Activated T-helper 9 cell treated with anti-CD3 and anti-CD28 coated beads, Interleukin-2, amount 50 U/mL, for 16 hours (primary cell): Measurements from ENCODE around the gene CBFA2T2.

Source experiments
- DNase-seq: peaks from one replicate; pipeline ENCODE4 v3.0.0-alpha.2; 2020; ENCODE audit warnings: low read depth

Gene CBFA2T2

DNA sequence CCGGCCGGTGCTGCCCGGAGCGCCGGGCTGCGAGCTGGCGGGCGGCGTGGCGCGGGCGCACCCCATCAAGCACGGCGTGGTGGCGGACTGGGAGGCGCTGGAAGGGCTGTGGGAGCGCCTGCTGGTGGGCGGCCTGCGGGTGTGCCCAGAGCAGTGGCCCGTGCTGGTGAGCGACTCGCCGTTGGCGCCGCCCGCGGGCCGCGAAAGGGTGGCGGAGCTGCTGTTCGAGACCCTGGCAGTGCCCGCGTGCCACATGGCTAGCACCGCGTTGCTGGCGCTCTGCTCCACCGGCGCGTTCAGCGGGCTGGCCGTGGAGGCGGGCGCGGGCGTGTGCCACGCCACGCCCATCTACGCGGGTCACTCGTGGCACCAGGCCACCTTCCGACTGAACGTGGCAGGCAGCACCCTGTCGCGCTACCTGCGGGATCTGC, 177.4 kb downstream of the CBFA2T2 start:
- peak; percentile 33 for DNase-seq

- DNase-seq: peak; percentile 72
These were observed 178.0 kb downstream of the CBFA2T2 start for GRCh38 chr20:33667676-33668465.

DNA sequence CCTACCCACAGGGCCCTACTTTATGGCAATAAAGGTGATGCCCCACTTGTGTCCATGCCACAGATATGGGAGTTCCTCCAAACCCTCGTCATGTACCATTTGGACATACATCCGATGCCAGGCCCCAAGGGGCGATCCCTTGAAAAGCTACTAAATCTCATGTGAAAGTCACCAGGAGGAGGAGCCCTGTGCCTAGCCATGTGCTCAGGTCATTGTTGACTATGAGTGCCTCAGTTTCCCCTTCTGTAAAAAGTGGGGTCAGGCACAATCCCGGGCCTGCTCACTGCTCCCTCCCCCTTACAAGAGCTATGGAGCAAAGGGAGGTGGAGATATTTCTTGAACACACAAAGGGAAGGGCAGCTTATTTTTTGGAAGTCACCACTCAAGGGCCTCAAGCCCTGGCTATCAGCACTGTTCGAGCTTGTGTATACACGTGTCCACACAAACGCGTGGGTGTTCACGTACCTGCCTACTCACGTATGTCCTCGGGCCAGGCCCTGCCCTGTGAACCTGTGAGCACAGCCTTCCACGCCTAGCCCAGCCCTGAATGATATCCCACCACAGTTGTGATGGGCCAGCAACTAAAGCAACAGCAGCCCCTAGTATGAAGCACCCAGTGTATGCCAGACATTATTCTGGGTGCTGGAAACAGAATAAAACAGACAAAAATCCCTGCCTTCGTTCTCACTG, 178.7 kb downstream of the CBFA2T2 start:
- no peak for DNase-seq

GRCh38 chr20:33669224-33669623, 179.3 kb downstream of the CBFA2T2 start:
- no peak for DNase-seq

DNA sequence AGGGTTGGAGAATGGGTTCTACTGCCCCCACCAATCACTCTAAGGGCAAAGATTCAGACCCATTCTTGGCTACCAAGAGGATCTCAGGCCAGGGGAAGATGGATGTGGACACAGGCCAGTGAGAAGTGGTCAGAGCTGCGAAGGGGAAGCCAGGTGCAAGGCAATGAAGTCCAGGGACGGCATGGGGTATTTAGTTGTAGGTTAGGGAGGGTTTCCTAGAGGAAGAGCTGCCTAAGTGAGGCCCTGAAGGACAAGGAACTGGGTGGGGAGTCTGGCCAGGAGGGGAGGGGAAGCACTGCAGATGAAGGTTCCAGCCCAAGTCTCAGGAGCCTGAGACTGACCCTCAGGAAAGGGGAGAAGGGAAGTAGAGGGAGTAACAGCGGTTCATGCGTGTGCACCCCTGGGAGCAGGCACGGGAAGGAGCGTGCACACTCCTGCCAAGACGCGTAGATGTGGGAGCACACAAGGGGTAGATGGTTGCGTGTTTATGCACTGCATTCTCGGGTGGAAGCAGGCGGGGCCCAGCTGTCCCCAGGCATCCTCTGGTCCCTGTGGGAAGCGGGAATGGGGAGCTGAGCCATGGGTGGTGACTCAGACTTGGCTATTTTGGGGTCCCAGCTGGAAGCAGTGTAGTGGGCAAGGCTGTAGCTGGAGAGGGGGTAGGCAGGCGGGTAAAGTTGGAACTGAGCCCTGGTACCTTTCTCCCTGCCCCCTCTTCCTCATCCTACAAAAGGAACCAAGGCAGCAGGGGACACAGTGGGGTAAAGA, 180.2 kb downstream of the CBFA2T2 start:
- DNase-seq: no peak

- DNase-seq: no peak
These were observed 181.0 kb downstream of the CBFA2T2 start for GRCh38 chr20:33670715-33671499.

- no peak for DNase-seq
These were observed 181.8 kb downstream of the CBFA2T2 start for GRCh38 chr20:33671573-33672288.

- DNase-seq: no peak
These were observed 182.7 kb downstream of the CBFA2T2 start for GRCh38 chr20:33672426-33673113.

DNA sequence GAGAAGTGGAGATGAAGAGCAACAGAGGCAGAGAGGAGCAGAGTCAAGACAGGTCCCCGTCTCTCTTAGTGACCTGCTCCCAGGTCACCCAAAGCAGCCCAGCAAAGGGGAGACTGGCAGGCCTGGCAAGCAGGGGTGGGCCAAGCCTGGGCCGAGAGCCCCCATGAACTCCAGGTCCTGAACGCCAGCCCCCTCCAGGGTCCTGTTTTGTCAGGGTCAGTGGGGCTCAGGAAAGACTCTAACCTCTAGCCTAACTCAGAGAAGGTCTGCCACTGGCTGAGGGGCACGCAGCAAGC, 183.2 kb downstream of the CBFA2T2 start:
- DNase-seq: no peak

DNA sequence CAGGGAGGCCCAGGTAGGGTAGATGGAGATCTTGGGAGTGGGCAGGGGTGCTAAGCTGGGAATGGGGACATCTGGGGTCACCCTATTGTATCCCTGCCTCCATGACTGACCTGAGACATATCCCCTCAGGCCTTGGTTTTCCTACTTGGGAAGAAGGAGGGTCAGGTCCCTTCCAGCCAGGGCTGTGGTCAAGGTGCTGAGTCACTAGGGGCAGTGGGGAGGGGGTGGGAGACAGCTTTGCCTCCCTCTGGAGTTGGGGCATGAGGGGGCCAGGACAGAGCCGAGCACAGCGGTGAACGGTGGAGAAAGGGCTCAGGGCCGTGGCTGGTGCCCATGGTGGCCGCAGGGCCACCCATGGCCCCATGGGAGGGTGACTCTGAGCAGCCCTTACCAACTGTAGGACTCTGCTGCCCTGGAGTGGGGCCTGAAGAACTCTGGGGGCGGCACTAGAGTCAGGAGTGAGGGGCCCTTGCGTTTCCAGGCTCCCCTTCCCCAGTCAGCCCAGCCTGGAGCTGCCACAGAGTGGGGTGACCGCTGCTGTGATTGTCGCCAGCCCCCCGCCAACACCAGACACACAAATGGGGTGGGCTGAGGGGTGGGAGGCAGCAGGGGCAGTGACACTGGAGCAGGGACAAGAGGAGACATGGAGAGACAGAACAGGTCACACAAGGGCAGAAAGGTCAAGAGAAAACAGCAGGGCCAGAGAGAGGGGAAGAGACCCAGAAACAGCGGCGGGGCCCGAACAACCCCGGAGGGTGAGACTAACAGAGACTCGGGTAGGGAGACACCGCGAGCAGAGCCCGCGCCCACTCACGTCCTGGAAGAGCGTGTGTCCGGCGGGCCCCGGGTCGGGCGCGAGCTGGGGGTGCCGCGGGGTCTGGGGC, 183.8 kb downstream of the CBFA2T2 start:
- DNase-seq: no peak

- peak; percentile 52 for DNase-seq
These were observed 184.6 kb downstream of the CBFA2T2 start, which contains the start of gene NECAB3 for GRCh38 chr20:33674294-33675135. Gene NECAB3 (minus strand): TSS chr20:33674428. CDS start chr20:33674352, 76 bp downstream.

- no peak for DNase-seq
These were observed 185.5 kb downstream of the CBFA2T2 start for GRCh38 chr20:33675136-33675959.

DNA sequence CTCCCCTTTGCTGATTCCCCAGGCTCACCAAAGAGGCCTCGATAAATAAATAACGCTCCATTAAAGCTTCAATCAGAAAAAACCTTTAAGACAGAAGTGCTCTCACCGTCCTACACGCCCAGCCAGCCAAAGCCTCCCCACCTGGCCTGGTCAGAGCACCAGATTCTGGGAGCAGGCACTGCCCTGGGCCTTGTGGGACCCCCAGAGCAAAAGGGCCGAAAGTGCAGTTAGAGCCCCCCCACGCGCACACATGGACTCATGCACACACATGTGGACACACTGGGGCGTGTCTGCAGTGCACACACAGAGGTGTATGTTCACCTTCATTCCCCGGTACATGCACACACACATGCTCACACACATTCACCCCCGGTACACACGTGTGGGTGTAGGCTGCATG, 186.2 kb downstream of the CBFA2T2 start:
- no peak for DNase-seq

DNA sequence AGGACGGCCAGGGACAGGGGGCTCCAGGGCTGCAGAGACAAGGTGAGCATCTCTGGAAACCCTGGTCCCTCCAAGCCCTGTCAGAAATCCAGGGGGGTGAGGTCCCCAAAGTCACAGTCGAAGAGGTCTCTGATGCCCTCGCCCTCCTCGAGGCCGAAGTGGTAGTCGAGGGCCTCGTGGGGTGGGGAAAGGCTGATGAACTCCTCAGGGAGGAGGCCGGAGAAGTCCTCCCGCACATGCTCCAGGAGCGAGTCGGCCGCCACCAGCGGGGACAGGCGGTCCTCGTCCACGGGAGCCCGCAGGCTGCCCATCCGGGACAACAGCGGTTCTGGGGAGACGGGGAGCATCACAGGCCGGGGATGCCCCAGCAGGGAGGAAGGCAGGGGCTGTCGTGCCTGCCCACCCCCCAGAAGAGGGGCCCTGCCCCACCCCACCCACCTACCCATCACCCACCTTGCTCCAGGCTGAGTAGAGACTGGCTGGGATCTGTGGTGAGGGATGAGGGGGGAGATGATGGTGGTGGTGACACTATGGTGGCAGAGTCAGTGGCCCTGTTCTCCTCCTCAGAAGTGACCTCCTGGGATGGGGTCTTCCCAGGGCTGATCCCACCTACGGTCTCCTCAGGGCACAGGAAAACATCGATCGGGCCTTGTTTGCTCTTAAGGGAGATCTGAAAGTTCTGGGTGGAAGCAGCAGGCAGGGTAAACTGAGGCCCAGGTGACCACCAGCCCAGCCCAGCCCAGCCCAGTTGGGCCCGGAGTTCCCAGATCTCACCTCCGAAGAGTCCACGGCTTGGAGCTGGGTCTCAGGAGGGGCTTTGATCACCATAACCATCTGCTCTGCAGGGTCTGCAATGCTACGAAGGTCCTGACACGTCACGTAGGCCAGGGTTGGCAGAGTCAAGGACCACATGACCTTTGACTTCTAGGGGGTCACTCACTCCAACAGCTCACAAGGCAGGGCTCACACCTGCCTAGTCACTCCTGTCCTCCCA, 187.1 kb downstream of the CBFA2T2 start:
- no peak for DNase-seq

DNA sequence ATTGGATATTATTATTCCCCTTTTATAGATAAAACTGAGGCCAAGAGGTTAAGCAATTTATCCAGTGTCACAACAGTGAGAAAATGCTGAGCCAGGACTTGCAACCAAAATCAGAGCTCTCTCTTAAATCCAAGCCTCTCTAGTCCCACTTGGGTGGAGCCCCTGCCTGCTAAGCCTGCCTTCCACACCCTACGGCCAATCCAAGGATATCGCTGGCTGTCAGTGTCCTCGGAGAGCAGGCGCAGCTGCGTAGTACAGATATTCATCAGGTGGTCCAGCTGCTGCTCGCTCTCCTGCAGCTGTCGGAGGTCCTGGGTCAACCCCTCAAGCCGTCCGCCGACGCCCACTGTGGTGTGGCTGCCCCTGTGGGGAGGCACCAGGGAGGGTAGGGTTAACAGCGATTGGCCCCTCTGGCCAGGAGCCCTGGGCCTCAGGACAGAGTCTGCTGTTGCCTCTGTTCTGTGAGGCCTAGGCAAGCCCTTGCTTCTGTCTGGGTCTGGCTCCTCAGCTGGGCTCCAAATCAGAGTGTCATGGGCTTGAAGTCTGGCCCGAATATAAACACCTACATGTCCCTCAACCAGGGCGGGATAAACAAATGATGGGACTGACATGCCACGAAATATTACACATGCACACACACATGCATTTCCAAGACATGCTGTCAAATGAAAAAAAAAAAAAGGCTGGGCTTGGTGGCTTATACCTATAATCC, 188.3 kb downstream of the CBFA2T2 start:
- DNase-seq: no peak
